Endodermal cell (in vitro differentiated cells): ENCODE measurements around the gene DCPS. TPM values are rescaled to one million over a fixed set of nuclear protein-coding genes. Genes with fewer than 3 reads are reported as not detected.

Source experiments
- DNase-seq: peaks from one replicate; pipeline ENCODE4 v3.0.0-alpha.2; 2017
- H3K27ac ChIP-seq: 2 replicates; pipeline ENCODE4 v1.5.1; 2013; ENCODE audit warnings: mild to moderate bottlenecking, low read depth, low read length, moderate library complexity
- H3K27me3 ChIP-seq: 2 replicates; pipeline ENCODE4 v1.6.1; 2013; ENCODE audit warnings: mild to moderate bottlenecking, low read length, moderate library complexity; ENCODE audit not compliant: insufficient read depth, control insufficient read depth, poor library complexity, severe bottlenecking
- H3K36me3 ChIP-seq: 2 replicates; pipeline ENCODE4 v1.7.0; 2013; ENCODE audit warnings: mild to moderate bottlenecking, low read length, moderate library complexity; ENCODE audit not compliant: control insufficient read depth, insufficient read depth
- H3K4me1 ChIP-seq: one replicate; pipeline ENCODE4 v1.7.0; 2013; ENCODE audit warnings: low read length; ENCODE audit not compliant: control insufficient read depth, insufficient read depth
- H3K4me3 ChIP-seq: 2 replicates; pipeline ENCODE4 v1.5.1; 2013; ENCODE audit warnings: mild to moderate bottlenecking, low read length, moderate library complexity
- H3K9ac ChIP-seq: 2 replicates; pipeline ENCODE4 v1.6.1; 2013; ENCODE audit warnings: mild to moderate bottlenecking, low read length, moderate library complexity; ENCODE audit not compliant: poor library complexity, severe bottlenecking; ENCODE audit errors: extremely low read depth
- H3K9me3 ChIP-seq: 2 replicates; pipeline ENCODE4 v1.6.1; 2013; ENCODE audit warnings: mild to moderate bottlenecking, low read length, moderate library complexity; ENCODE audit not compliant: control insufficient read depth
- H3K27ac Mint-ChIP-seq: 2 replicates; pipeline ENCODE4 v1.8.0; 2020; ENCODE audit warnings: mixed read lengths
- H3K27me3 Mint-ChIP-seq: 2 replicates; pipeline ENCODE4 v1.8.0; 2021; ENCODE audit warnings: mild to moderate bottlenecking, mixed read lengths; ENCODE audit not compliant: insufficient read depth
- H3K36me3 Mint-ChIP-seq: 2 replicates; pipeline ENCODE4 v1.8.0; 2020; ENCODE audit warnings: low read depth, mixed read lengths
- H3K4me1 Mint-ChIP-seq: 2 replicates; pipeline ENCODE4 v1.8.0; 2020; ENCODE audit warnings: mixed read lengths
- H3K4me3 Mint-ChIP-seq: 2 replicates; pipeline ENCODE4 v1.8.0; 2020; ENCODE audit warnings: mild to moderate bottlenecking, moderate library complexity, mixed read lengths
- H3K9me3 Mint-ChIP-seq: 2 replicates; pipeline ENCODE4 v1.8.0; 2020; ENCODE audit warnings: mild to moderate bottlenecking, mixed read lengths
- WGBS, 2 experiments: methylation state at CpG; one replicate each; pipeline versions ENCODE4 v1.1.5 to v1.1.7; 2013; ENCODE audit warnings: missing lambda C conversion rate in 2 of 2, mixed read lengths in 1 of 2; ENCODE audit not compliant: insufficient coverage in 1 of 2, insufficient read length in 1 of 2; 5-methylcytosine and 5-hydroxymethylcytosine counted together
- total RNA-seq, 2 donors: library from RNA; stranded (reverse); fragmentation: NEBNext Ultra II Directional in 1 of 2; extraction: Animal tissue kit (Norgen Biotek cat#: 25700) in 1 of 2; gene quantifications; 2 replicates in 1 of 2; 3 replicates in 1 of 2; pipeline ENCODE4 v1.2.1, GENCODE V29; 2021
- TF ChIP-seq, protein P1 (sequence below): fragments of 200-600 bp; sonication (generic); conservative IDR thresholded peaks from 2 replicates; pipeline ENCODE4 v1.5.0; 2021; ENCODE audit warnings: antibody characterized with exemption, mild to moderate bottlenecking

DCPS gene
- total RNA-seq, 2 donors from 2014 or later, result 19.0 to 22.6 TPM

DNA sequence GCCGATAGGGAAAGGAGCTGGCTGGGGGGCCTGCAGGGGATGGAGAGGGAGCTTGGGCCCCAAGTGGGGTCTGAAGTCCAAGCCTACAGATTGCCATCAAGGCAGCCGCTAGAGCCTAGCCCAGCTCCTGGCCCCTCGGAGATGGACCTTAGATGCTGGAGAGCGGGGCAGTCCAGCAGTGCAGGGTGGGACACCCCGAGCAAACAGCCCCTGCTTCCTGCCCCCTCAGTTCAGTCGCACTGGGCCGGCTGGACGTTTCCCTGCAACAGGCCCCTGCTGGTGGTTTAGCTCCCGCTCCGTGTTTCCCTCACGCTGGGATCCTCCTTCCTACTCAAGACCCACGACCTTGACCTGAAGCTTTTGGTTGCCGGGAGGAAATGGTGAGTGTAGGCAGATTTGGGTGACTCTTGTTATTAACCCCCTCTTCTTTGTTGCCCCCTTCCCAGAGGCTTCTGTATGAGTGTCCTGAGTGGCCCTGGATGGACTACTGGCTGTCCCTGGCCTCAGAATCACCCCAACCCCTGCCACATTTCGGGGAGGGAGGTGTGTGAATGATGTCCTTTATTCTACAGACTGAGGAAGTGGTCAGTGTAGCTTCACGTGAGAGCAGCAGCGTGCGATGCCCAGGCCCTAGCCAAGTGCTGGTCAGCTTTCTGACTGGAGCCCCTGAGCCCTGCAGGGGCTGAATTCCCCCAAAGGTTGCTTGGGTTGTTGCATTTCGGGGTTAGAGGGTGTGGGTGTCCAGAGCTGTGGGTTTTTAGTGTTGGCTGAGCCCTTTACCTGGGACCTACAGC, 54.3 kb downstream of the DCPS start:
- Histone ChIP-seq H3K9ac (no peak overlapping the region), H3K36me3 (no peaks in the 10 kb centered on the region), H3K9me3 (no peaks in the 10 kb centered on the region), H3K27ac (no peak overlapping the region), H3K27me3 (no peaks in the 10 kb centered on the region), H3K4me1 (peaks cover 12% of the 10 kb centered on the region), H3K4me3 (no peak overlapping the region)
- H3K36me3 Mint-ChIP-seq, result peaks cover 7% of the 10 kb centered on the region
- 92 to 93% methylated on average over 8 to 18 of the region's 18 CpGs for WGBS, 2 experiments
- TF ChIP-seq, protein P1, sequence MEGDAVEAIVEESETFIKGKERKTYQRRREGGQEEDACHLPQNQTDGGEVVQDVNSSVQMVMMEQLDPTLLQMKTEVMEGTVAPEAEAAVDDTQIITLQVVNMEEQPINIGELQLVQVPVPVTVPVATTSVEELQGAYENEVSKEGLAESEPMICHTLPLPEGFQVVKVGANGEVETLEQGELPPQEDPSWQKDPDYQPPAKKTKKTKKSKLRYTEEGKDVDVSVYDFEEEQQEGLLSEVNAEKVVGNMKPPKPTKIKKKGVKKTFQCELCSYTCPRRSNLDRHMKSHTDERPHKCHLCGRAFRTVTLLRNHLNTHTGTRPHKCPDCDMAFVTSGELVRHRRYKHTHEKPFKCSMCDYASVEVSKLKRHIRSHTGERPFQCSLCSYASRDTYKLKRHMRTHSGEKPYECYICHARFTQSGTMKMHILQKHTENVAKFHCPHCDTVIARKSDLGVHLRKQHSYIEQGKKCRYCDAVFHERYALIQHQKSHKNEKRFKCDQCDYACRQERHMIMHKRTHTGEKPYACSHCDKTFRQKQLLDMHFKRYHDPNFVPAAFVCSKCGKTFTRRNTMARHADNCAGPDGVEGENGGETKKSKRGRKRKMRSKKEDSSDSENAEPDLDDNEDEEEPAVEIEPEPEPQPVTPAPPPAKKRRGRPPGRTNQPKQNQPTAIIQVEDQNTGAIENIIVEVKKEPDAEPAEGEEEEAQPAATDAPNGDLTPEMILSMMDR, result peak; percentile 14
- DNase-seq, result no peak
- no peaks in the 10 kb centered on the region for H3K9me3 Mint-ChIP-seq
- peaks cover 48% of the 10 kb centered on the region for H3K4me1 Mint-ChIP-seq
- no peak overlapping the region for H3K4me3 Mint-ChIP-seq
- no peak overlapping the region for H3K27ac Mint-ChIP-seq
- no peaks in the 10 kb centered on the region for H3K27me3 Mint-ChIP-seq

DNA sequence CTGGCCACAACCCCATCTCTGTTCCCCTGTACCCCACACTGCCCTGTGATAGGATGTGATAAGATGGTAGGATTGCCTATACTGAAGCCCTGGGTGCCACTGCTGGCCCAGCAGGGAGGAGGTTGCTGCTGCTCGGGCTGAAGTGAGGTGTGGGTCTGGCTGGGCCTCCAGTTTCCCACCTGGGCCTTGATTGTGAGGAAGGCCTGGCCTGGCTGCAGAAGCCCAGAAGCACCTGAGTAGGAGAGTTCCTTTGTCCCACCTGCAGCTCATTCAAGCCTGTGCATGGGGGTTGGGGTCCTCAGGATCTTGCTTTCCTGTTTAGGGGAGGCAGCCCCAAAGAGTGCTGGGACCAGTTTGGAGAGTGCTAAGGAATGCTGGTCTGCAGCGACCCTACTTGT, 54.9 kb downstream of the DCPS start:
- Histone ChIP-seq H3K27ac (no peak overlapping the region), H3K4me1 (peaks cover 9% of the 10 kb centered on the region), H3K9ac (no peak overlapping the region), H3K27me3 (no peaks in the 10 kb centered on the region), H3K4me3 (no peak overlapping the region), H3K9me3 (no peaks in the 10 kb centered on the region), H3K36me3 (no peaks in the 10 kb centered on the region)
- 89% methylated on average over 2 of the region's 2 CpGs; no CpG with 5 or more reads in 1 of the 2 experiments for WGBS, 2 experiments
- Mint-ChIP-seq H3K27ac (no peak overlapping the region), H3K9me3 (no peaks in the 10 kb centered on the region), H3K4me1 (peaks cover 48% of the 10 kb centered on the region), H3K4me3 (no peak overlapping the region), H3K36me3 (peaks cover 4% of the 10 kb centered on the region), H3K27me3 (no peaks in the 10 kb centered on the region)
- DNase-seq, result no peak
- TF ChIP-seq, protein P1, result no peak

DNA sequence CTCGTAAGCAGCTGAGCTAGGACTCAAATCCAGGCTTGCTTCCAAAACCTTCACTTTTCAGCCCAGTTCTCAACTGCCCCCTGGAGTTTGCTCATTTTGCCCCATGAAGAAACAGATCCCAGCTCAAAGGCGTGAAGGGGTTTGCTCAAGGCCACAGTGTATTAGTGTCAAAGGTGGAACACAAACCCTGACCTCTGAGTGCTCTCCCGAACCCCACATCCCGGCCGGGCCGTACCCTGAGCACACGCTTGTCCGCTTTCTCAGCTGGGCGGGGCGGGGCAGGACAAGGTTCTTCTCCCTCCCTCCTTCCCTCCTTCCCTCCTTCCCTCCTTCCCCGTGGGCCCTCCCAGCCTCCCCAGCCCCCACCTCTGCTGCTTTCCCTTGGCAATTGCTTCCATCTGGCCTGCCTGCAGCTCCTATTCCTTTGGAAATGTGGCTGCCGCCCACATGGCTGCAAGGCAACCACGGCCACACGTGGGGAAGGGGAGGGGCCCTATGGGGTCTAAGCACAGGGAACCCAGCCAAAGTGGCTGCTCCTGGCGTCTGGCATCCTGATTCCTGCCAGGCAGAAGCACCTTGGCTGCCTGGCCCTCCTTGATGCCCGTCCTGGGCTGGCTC, 55.7 kb downstream of the DCPS start:
- Mint-ChIP-seq H3K27me3 (no peaks in the 10 kb centered on the region), H3K4me3 (no peak overlapping the region), H3K27ac (no peak overlapping the region), H3K9me3 (no peaks in the 10 kb centered on the region), H3K4me1 (peaks cover 46% of the 10 kb centered on the region), H3K36me3 (peaks cover 2% of the 10 kb centered on the region)
- Histone ChIP-seq H3K27me3 (no peaks in the 10 kb centered on the region), H3K9ac (no peak overlapping the region), H3K36me3 (no peaks in the 10 kb centered on the region), H3K9me3 (no peaks in the 10 kb centered on the region), H3K4me1 (peaks cover 7% of the 10 kb centered on the region), H3K27ac (no peak overlapping the region), H3K4me3 (no peak overlapping the region)
- WGBS, 2 experiments, result 92 to 95% methylated on average over 7 to 16 of the region's 16 CpGs
- TF ChIP-seq, protein P1, result no peak
- no peak for DNase-seq
